Activated T-cell treated with anti-CD3 and anti-CD28 coated beads for 24 hours (primary cell): ENCODE data around the gene DUSP6.

ENCODE experiments used
- DNase-seq: peaks from one replicate; pipeline ENCODE4 v3.0.0-alpha.2; 2020; ENCODE audit warnings: low read depth

Gene DUSP6

GRCh38 chr12:89352492-89353187 lies at the start of gene DUSP6:
Gene DUSP6, minus strand, starts transcription at chr12:89352501. Its CDS starts 462 bp downstream, at chr12:89352039.
- DNase-seq, result peak; percentile 85

GRCh38 chr12:89401433-89402058 lies 49.2 kb upstream of the DUSP6 start:
- DNase-seq, result no peak

GRCh38 chr12:89400415-89400814 lies 48.1 kb upstream of the DUSP6 start:
- no peak for DNase-seq

GRCh38 chr12:89395712-89396111 lies 43.4 kb upstream of the DUSP6 start:
- no peak for DNase-seq

GRCh38 chr12:89393551-89394121 lies 41.3 kb upstream of the DUSP6 start:
- DNase-seq, result no peak

- DNase-seq, result no peak
These were observed 40.1 kb upstream of the DUSP6 start for GRCh38 chr12:89392391-89392790.

- DNase-seq, result no peak
These were observed 39.5 kb upstream of the DUSP6 start for GRCh38 chr12:89391726-89392336.

GRCh38 chr12:89390802-89391673 lies 38.7 kb upstream of the DUSP6 start:
- no peak for DNase-seq

- DNase-seq, result no peak
These were observed 37.7 kb upstream of the DUSP6 start for GRCh38 chr12:89389755-89390661.

GRCh38 chr12:89386138-89386537 lies 33.8 kb upstream of the DUSP6 start:
- no peak for DNase-seq

- no peak for DNase-seq
These were observed 32.5 kb upstream of the DUSP6 start for GRCh38 chr12:89384807-89385206.

GRCh38 chr12:89384050-89384758 lies 31.9 kb upstream of the DUSP6 start:
- no peak for DNase-seq

- no peak for DNase-seq
These were observed 31.1 kb upstream of the DUSP6 start for GRCh38 chr12:89383235-89384049.

- no peak for DNase-seq
These were observed 30.0 kb upstream of the DUSP6 start for GRCh38 chr12:89382328-89382727.

GRCh38 chr12:89379839-89380467 lies 27.7 kb upstream of the DUSP6 start:
- DNase-seq, result no peak

GRCh38 chr12:89379148-89379838 lies 27.0 kb upstream of the DUSP6 start:
- DNase-seq, result no peak

- DNase-seq, result no peak
These were observed 24.5 kb upstream of the DUSP6 start for GRCh38 chr12:89376844-89377243.

- no peak for DNase-seq
These were observed 23.9 kb upstream of the DUSP6 start for GRCh38 chr12:89376202-89376529.
